HG03045 (cell line): ENCODE data around the gene KDSR.

Experiments used
- ATAC-seq: cut with Tn5 transposase; IDR thresholded peaks from one replicate; pipeline ENCODE4 v1.9.1; 2021; ENCODE audit warnings: mild to moderate bottlenecking, moderate library complexity; ENCODE audit not compliant: unreplicated experiment

KDSR gene

DNA sequence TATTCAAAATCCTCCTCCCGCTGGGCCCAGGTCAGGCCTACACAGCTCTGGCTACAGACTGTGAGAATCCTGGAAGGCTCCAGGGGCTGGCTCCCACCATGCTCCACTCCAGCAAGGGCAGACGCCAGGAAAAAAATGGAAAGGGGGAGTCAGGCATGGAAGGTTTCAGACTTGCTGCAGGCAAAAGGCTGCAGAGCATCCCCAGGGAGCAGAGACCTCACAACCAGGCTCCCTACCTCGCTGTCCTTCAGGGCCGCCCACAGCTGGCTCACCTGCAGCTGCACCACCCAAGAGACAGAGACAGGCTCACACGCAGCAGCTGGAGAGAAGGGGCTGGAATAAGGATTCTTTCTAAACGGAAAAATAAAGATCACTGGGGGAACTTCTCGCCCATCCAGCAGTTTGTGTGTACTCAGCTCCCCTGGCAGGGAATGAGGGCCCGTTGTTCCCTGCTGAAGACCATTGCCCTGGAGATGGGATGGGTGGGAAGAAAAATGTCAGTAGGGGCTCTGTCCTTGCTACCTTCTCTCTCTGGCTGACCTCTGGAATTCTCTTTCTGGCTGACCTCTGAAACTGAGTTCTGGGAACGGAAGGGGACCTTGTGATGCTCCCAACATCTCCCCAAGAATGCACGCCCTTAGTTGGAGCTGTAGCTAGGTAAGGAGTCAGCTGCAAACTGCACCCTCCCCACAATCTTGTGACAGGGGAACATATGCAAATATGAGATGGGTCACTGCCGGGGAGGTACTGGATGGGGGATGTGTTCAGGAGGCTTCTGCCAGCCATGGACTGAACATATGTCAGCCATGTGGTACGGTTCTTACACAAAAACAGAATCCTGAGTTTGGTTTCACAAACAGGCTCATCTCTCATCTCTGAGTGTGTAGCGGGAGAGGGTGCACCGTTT lies 81.9 kb downstream of the KDSR start:
- ATAC-seq: peak; percentile 95

DNA sequence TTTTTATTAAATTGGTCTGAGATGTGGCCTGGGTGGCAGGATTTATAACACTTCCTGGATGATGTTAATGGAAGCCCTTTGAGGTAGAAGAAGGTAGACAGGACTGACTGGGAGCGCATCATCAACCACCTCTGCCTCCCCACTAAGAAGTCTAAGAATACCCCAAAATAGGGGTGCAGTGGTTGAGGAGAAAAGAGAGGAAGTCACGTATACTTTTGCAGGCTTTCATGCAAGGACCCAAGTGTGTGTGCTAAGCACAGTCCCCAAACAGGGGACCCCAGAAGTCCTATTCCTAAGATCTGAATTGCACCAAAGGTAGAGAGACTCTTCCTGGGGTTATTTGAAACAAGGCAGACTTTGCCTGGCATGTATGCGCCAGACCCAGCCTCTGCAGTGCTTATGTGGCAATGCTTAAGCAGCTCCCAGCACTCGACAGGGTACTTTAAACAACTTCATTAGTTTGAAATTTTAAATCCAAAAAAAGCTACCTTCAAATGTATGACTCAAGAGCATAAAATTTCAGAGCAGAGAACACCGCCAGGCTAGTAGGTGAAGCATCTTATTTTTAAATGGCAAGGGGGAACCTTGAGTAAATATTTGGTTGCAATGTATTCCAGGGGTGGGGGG lies 82.7 kb downstream of the KDSR start:
- no peak for ATAC-seq

DNA sequence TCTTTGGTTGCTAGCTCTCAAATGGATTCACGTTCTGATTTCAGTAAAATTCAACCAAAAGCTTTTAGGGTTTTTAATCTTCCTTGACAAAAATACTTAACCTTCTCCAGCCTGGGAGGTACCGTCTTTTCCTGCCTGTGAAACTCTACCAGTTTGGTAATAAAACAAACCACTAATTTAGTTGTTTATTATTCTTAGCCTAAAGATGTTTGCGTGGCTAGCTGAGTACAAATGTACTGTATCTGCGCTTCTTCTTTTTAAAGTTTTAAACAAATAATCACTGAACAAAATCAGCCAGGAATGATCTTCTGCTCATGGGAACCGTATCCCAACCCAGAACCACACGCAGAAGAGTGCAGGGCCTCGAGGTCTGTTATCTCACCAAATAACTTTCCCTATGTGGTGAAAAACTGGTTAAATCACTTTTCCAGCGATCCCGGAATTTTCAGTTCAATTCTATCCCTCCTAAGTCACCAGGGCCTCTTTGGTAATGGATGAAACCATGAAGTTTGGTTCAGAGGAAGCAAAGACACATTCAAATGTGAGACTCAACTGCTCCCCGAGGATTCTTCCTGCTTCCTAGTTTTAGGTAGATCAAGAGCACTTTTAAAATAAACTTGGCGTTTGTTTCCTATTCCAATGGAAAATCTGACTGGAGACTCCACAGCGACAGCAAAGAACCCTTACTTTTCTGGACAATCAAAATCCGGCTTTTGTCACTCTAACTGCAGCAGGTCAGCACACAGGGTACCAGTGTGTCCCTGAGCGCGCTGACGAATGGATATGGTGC lies 83.5 kb downstream of the KDSR start:
- no peak for ATAC-seq

GRCh38 chr18:63282793-63283192 lies 84.2 kb downstream of the KDSR start:
- ATAC-seq: no peak
